Fibroblast of skin of scalp (primary cell): Measurements from ENCODE around the gene FAAP100.
"Not testable (repeated sequence)": the region's sequence is repeated elsewhere in the genome, so short reads cannot be mapped to it uniquely, and the experiment has no call there.

Experiments
- DNase-seq: peaks from one replicate; pipeline ENCODE4 v3.0.0-alpha.2; 2013

Gene FAAP100

DNA sequence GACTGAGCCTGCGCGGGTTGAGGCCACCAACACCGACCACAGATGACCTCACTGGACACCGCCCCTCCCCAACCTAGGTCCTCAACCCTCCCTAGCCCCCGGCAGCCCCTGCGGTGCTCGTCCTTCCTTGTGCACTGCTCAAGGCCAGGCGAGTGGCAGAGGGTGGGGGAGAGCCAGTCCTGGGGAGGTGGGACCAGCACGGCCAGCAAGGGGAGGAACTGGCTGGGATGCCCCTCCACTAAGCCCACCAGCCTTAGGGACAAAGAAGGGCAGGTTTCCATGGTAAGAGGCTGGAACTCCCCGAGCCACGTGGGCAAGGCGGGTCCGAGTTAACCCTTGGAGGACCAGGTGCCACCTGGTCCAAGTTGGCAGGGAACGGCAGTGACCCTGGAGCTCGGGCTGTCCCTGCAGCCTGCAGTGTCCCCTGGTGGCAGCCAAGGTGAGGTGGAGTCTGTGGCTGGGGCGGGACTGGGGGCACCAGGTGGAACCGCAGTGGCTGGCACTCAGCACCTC is 14.8 kb downstream of the FAAP100 start:
- no peak for DNase-seq

GRCh38 chr17:81536299-81537290 is 15.6 kb downstream of the FAAP100 start:
- no peak for DNase-seq

GRCh38 chr17:81535480-81536298 is 16.5 kb downstream of the FAAP100 start:
- DNase-seq, result no peak

DNA sequence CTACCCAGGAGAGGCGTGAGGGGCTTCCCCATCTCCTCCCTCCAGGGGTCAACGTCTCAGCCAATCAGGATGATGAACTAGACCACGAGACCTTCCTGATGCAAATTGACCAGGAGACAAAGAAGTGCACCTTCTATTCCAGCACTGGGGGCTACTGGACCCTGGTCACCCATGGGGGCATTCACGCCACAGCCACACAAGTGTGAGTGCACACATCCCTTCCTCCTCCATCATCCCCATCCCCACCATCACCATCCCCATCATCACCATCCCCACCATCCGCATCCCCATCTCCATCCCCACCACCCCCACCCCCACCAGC is 17.2 kb downstream of the FAAP100 start:
- no peak for DNase-seq

DNA sequence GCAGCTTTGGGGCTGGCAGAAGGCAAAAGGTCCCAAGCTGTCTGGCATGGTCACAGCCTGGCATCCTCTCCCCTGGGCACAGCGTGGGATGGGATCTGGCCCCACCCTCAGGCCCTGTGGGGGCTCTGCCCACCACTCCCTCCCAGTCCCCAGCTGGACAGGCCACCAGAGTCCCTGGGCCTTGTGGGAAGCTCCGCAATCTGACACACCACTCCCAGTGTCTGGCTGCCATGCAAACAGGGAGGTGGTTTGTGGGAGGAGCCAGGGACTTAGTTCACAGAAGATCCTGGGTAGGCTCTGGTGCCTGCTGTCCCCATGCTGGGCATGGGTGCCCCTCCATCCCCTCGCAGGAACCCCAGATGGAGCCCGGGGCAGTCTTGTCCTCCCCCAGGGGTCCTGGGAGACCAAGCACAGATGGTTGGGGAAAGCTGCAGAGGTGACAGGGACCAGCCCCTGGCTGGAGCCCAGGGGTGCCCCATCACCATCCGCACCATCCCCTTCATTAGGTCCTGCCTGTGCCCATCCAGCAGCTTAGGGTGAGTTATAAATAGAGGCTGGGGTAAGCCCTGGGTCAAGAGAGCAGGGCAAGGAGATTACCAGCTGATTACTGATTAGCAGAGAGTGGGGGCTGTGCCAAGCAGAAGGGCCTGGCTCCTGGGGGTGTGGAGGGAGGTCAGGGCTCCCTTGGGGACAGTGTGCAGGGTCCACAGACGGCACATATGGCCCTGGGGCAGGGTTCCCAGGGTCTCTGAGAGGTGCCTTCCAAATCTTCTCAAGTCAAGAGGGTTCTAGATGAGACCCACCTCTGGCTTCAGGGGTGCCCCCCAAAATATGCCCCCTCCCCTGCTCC is 17.8 kb downstream of the FAAP100 start:
- no peak for DNase-seq

- no peak for DNase-seq
Measured at GRCh38 chr17:81533339-81534141, 18.6 kb downstream of the FAAP100 start.

GRCh38 chr17:81532490-81533287 is 19.5 kb downstream of the FAAP100 start:
- no peak for DNase-seq

- DNase-seq, result not testable (repeated sequence)
Measured at GRCh38 chr17:81531998-81532404, 20.2 kb downstream of the FAAP100 start.

GRCh38 chr17:81531013-81531412 is 21.1 kb downstream of the FAAP100 start:
- not testable (repeated sequence) for DNase-seq

GRCh38 chr17:81529437-81529803 is 22.7 kb downstream of the FAAP100 start:
- DNase-seq, result no peak

- no peak for DNase-seq
Measured at GRCh38 chr17:81528651-81529436, 23.3 kb downstream of the FAAP100 start.

- DNase-seq, result no peak
Measured at GRCh38 chr17:81528384-81528650, 23.8 kb downstream of the FAAP100 start.

DNA sequence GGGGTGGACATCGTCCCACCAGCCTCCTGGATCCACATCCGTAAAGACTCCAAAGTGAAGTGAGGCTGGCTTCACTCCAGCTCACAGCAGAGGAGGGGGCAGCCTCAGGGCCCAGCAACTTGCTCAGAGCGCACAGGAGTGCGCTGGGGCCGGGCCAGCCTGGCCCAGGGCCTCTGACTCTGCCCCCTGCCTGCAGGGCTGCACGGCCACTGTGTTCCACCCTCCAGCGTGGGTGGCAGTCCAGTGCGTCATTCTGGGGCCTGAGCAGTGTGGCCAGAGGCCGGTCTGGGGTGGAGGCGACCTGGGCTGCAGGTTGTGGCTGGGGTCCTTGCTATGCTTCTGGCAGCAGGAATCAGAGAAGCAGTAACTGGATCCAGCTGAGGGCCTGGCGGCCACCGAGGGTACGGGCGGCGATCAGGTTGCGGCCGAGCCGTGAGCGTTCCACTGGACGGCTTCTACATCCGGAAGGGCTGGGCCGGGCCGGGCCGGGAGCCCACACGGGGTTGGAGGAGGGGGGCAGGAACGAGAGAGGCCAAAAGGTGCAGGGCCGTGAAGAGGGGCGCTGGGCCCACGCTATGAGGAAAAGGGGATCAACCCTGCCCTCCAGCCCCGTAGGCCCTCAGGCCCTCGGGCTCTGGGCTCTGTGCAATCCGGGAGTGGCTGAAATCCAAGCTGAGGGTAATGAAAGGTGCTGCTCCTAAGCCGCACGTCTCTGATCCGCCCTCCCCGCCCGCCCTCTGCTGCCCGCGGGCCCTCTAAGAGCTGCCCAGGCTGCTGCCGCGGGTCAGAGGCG is 24.4 kb downstream of the FAAP100 start, which contains the start of gene FSCN2:
TSS of gene FSCN2 (plus strand) at position 787 of the 793 bp plus-strand sequence. CDS start 155 bp downstream, outside the sequence.
- DNase-seq, result no peak

- DNase-seq, result no peak
Measured at GRCh38 chr17:81526662-81527571, 25.2 kb downstream of the FAAP100 start.

DNA sequence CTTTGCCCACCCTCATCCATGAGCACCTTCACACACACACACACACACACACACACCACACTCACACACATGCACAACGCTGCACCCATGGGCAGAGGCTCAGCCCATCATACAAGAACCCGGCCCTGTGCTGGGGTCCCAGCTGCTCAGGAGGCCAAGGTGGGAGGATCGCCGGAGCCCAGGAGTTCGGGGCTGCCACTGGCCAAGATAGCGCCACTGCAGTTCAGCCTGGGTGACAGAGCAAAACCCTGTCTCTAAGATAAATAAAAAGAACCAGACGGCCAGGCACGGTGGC is 27.3 kb downstream of the FAAP100 start:
- no peak for DNase-seq

- DNase-seq, result no peak
Measured at GRCh38 chr17:81524039-81524864, 27.9 kb downstream of the FAAP100 start.

GRCh38 chr17:81523402-81524038 is 28.6 kb downstream of the FAAP100 start:
- DNase-seq, result peak; percentile 40
